22Rv1 (cell line): Measurements from ENCODE around the gene NKD1.

Experiments
- H3K27ac ChIP-seq: fragments of 450-650 bp; 2 replicates; pipeline ENCODE4 v1.5.1; 2017
- CTCF ChIP-seq: fragments of 450-650 bp; IDR thresholded peaks from 2 replicates; pipeline ENCODE4 v1.5.1; 2017; ENCODE audit warnings: mild to moderate bottlenecking
- ZFX ChIP-seq: fragments of 450-650 bp; IDR thresholded peaks from 2 replicates; pipeline ENCODE4 v1.6.1; 2017; ENCODE audit warnings: antibody characterized with exemption, borderline replicate concordance

The NKD1 gene

GRCh38 chr16:50662306-50662940 lies 114.2 kb downstream of the NKD1 start:
- TF ChIP-seq ZFX: no peak
- no peak for TF ChIP-seq CTCF
- H3K27ac ChIP-seq: no peak overlapping the region

DNA sequence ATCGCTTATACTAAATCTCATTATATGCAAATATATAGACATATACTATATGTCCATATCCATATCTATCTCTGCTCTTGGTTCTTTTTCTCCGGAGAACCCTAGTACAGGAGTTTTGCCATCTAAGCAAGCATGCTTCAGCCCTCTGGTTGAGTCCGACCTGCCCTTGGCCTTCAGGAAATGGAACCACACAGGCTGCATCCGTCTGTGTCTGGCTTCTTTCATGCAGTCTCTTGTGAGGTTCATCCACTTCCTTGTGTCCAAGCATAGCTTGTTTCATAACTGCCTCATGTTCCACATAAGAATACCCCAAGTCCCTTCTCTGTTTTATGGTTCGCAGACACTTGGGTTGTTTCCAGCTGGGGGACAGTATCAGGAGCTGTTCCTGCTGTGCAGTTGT lies 116.1 kb downstream of the NKD1 start:
- no peak for TF ChIP-seq ZFX

GRCh38 chr16:50665128-50665878 lies 117.1 kb downstream of the NKD1 start:
- TF ChIP-seq CTCF: peak; percentile 93
- no peak for TF ChIP-seq ZFX
- H3K27ac ChIP-seq: no peak overlapping the region

More for the DNA sequence above, 116.1 kb downstream of the NKD1 start:
- no peak overlapping the region for H3K27ac ChIP-seq

- TF ChIP-seq ZFX (no peak), CTCF (no peak)
- no peak overlapping the region for H3K27ac ChIP-seq
Observed at GRCh38 chr16:50666658-50667496, 118.7 kb downstream of the NKD1 start.

- TF ChIP-seq CTCF: no peak
- TF ChIP-seq ZFX: no peak
- H3K27ac ChIP-seq: no peak overlapping the region
Observed at GRCh38 chr16:50667497-50668367, 119.5 kb downstream of the NKD1 start.

- no peak for TF ChIP-seq CTCF
- TF ChIP-seq ZFX: no peak
- no peak overlapping the region for H3K27ac ChIP-seq
Observed at GRCh38 chr16:50668368-50669008, 120.3 kb downstream of the NKD1 start.
